ENCODE data around the gene MAGEF1. TPM values are rescaled to one million over a fixed set of nuclear protein-coding genes. Genes with fewer than 3 reads are reported as not detected.

Gene MAGEF1
- total RNA-seq, 4 donors from 2014 or later, result 4.2 to 22.5 (median 16.0) TPM

DNA sequence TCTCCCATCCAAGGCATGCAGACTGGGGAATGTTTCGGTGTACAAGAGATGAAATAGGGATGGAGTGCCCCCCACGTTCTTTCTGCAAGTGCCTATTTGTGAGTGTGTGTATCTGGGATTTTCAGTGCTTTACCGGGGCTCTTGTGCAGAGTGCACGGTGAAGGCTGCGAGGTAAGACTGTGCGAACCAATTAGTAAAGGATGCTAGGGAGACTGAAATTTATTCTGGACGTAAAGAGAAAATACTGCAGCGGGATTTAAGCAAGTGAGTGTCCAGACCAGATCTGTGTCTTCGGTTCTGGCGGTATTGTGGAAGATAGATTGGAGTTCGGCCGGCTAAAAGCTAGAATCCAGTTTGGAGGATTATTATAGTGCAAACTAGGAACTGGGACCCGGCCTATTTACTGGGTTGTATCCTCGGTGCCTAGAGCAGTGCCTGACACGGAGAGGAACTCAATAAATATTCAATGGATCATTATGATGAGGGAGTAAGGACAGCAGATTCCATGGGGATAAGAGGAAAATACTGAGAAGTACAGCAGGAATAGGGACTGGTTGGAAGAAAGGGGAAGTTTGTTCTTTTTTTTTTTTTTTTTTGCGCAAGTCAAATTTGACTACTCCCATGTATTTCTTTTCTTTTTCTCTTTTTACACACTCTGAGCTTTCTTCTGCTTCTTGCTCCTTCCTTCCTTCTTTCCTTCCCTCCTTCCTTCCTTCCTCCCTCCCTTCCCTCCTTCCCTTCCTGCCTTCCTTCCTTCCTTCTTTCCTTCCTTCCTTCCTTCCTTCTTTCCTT is 580 bp upstream of the MAGEF1 start:
- in situ Hi-C loops (cut with MboI; ENCODE audit: low pct_ligation_motif_present in 1 of 4, low pct_unique_long_range_greater_than_20kb in 1 of 4, low sequenced_read_pairs in 3 of 4), result no loop called here
- intact Hi-C loops (cut with DNase I; ENCODE audit: low total_unique reads), result no loop called here
- H3K4me3 ChIP-seq, result peak overlapping the region; percentile 67 to 90 (median 78)
- no peak for DNase-seq
- H3K36me3 ChIP-seq, result no peaks in the 10 kb centered on the region
- TF ChIP-seq POLR2A (IDR thresholded peaks at IDR 0.05) (no peak), EP300 (IDR thresholded peaks at IDR 0.05; ENCODE audit: low read depth) (no peak), POLR2AphosphoS5 (IDR thresholded peaks at IDR 0.05) (no peak)
- TF ChIP-seq, protein P1, sequence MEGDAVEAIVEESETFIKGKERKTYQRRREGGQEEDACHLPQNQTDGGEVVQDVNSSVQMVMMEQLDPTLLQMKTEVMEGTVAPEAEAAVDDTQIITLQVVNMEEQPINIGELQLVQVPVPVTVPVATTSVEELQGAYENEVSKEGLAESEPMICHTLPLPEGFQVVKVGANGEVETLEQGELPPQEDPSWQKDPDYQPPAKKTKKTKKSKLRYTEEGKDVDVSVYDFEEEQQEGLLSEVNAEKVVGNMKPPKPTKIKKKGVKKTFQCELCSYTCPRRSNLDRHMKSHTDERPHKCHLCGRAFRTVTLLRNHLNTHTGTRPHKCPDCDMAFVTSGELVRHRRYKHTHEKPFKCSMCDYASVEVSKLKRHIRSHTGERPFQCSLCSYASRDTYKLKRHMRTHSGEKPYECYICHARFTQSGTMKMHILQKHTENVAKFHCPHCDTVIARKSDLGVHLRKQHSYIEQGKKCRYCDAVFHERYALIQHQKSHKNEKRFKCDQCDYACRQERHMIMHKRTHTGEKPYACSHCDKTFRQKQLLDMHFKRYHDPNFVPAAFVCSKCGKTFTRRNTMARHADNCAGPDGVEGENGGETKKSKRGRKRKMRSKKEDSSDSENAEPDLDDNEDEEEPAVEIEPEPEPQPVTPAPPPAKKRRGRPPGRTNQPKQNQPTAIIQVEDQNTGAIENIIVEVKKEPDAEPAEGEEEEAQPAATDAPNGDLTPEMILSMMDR (IDR thresholded peaks at IDR 0.05), result no peak
- peaks cover 10 to 30% (median 16%) of the 10 kb centered on the region in 4 donors for H3K4me1 ChIP-seq
- no peaks in the 10 kb centered on the region for H3K27me3 ChIP-seq
- peak overlapping the region; percentile 87 to 97 (median 94) for H3K27ac ChIP-seq
- 7 to 12% methylated on average over 8 to 16 of the region's 16 CpGs for WGBS, 2 donors (ENCODE audit: low coverage in 1 of 2)
- no peaks in the 10 kb centered on the region for H3K9me3 ChIP-seq

DNA sequence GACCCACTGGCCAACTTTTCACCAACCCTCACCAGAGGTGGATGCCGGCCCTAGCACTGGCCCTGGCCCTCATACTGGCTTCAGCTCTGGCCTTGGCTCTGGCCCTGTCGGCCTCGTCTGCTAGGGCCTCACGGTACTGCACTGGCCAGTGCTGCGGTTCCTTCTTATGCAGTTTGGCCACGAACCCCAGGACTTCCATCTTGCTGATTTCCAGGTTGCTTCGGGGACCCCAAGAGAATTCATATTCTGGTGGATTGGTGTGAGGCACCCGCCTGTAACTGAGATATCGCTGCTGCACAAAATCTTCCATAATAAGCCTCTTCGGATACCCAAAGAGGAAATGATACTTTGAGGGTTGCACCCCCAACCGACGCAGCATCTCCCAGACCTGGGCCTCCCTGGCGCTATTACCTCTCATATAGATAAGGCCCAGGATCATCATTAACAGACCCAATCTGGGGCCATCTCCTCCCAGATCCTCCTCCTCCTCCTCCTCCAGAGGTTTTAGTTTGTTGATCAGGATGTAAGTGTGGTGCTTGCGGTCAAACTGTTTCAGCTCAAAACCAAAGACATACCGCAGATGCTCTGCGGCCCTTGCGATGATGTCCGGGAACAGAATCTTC is 883 bp downstream of the MAGEF1 start:
- no peaks in the 10 kb centered on the region for H3K36me3 ChIP-seq
- peaks cover 10 to 24% (median 12%) of the 10 kb centered on the region in 4 donors for H3K4me1 ChIP-seq
- H3K27me3 ChIP-seq, result no peaks in the 10 kb centered on the region
- intact Hi-C loops (cut with DNase I; ENCODE audit: low total_unique reads), result no loop called here
- H3K4me3 ChIP-seq, result peak overlapping the region; percentile 67 to 90 (median 78)
- DNase-seq, result peak; percentile 29
- WGBS, 2 donors (ENCODE audit: low coverage in 1 of 2), result 0 to 5% methylated on average over 5 to 16 of the region's 18 CpGs
- no peaks in the 10 kb centered on the region for H3K9me3 ChIP-seq
- in situ Hi-C loops (cut with MboI; ENCODE audit: low pct_ligation_motif_present in 1 of 4, low pct_unique_long_range_greater_than_20kb in 1 of 4, low sequenced_read_pairs in 3 of 4), result no loop called here
- H3K27ac ChIP-seq, result peak overlapping the region; percentile 87 to 97 (median 94)
- TF ChIP-seq, protein P1 (IDR thresholded peaks at IDR 0.05), result no peak
- no peak for TF ChIP-seq EP300 (IDR thresholded peaks at IDR 0.05; ENCODE audit: low read depth)

DNA sequence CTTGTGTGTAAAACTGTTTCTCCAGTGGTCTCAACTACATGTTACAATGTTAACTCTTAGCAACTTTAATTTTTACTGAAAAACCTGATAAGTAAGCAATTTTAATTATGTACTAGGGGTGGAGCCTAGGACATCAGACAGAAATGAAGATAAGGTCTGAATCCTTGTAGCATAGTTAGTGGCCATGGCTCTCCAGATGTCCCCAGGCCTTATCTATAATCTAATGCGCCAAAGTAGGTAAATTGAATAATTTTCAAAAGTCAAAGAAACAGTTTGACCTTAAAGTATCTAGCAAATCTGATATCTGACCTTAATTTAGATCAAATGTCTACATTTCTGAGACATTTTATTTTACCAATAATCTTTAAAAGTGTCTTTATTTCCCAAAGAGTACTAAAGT is 8.2 kb downstream of the MAGEF1 start:
- Histone ChIP-seq H3K4me1 (no peaks in the 10 kb centered on the region), H3K27me3 (no peaks in the 10 kb centered on the region), H3K4me3 (no peak overlapping the region), H3K36me3 (no peaks in the 10 kb centered on the region), H3K27ac (no peak overlapping the region), H3K9me3 (no peaks in the 10 kb centered on the region)
- 97 to 100% methylated on average over 1 of the region's 1 CpG for WGBS, 2 donors (ENCODE audit: low coverage in 1 of 2)
- in situ Hi-C loops (cut with MboI; ENCODE audit: low pct_ligation_motif_present in 1 of 4, low pct_unique_long_range_greater_than_20kb in 1 of 4, low sequenced_read_pairs in 3 of 4), result no loop called here
- no peak for DNase-seq
- TF ChIP-seq POLR2A (IDR thresholded peaks at IDR 0.05) (no peak), POLR2AphosphoS5 (IDR thresholded peaks at IDR 0.05) (no peak), EP300 (IDR thresholded peaks at IDR 0.05; ENCODE audit: low read depth) (no peak)
- TF ChIP-seq, protein P1 (IDR thresholded peaks at IDR 0.05), result no peak
- intact Hi-C loops (cut with DNase I; ENCODE audit: low total_unique reads), result no loop called here

DNA sequence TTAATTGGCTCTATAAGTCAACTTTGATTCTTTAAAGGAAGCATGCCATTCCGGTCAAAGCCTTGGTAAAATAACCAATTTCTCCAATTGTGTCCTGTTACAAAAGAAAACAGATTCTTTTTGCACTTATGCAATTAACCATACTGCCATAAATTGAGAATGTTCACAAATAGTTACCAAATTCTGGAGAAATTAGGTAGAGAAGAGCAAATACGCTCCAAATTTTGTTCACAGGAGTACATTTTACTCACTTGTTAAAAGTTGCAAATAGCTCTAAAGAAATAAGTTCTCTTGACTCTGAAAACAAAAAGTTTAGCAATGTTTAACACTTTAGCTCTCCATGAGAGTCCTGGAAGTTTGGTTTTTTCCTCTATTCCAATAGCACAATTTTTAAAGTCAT is 11.1 kb downstream of the MAGEF1 start:
- no peak for TF ChIP-seq POLR2AphosphoS5 (IDR thresholded peaks at IDR 0.05)
- no peak for TF ChIP-seq EP300 (IDR thresholded peaks at IDR 0.05; ENCODE audit: low read depth)
- TF ChIP-seq POLR2A (IDR thresholded peaks at IDR 0.05), result no peak
- TF ChIP-seq, protein P1 (IDR thresholded peaks at IDR 0.05), result no peak
- Histone ChIP-seq H3K27ac (no peak overlapping the region), H3K36me3 (no peaks in the 10 kb centered on the region), H3K4me1 (no peaks in the 10 kb centered on the region), H3K9me3 (no peaks in the 10 kb centered on the region), H3K4me3 (no peak overlapping the region), H3K27me3 (no peaks in the 10 kb centered on the region)
- in situ Hi-C loops (cut with MboI; ENCODE audit: low pct_ligation_motif_present in 1 of 4, low pct_unique_long_range_greater_than_20kb in 1 of 4, low sequenced_read_pairs in 3 of 4), result no loop called here
- WGBS, 2 donors (ENCODE audit: low coverage in 1 of 2), result 94 to 99% methylated on average over 2 of the region's 2 CpGs
- intact Hi-C loops (cut with DNase I; ENCODE audit: low total_unique reads), result no loop called here
- no peak for DNase-seq

All from transverse colon (tissue), 4 donors.